Lung (tissue), 12 donors: Measurements from ENCODE around the gene EPAS1. TPM values are rescaled to one million over a fixed set of nuclear protein-coding genes. Genes with fewer than 3 reads are reported as not detected.

Experiments used
- ATAC-seq: fragments of 200-7000 bp; cut with Tn5 transposase; one replicate; pipeline ENCODE4 v1.9.1; 2020; ENCODE audit warnings: moderate number of reproducible peaks; ENCODE audit not compliant: insufficient read depth, low FRiP score
- DNase-seq, 3 donors: peaks; one replicate each; pipeline ENCODE4 v3.0.0-alpha.2; 2013 to 2017
- H3K27ac ChIP-seq, 2 donors: one replicate each; pipeline ENCODE4 v1.5.1; 2013; ENCODE audit warnings: mild to moderate bottlenecking in 2 of 2, moderate library complexity in 2 of 2, control low read depth in 1 of 2, inconsistent platforms in 1 of 2, low read depth in 1 of 2, low read length in 1 of 2
- H3K27me3 ChIP-seq, 3 donors: one replicate each; pipeline ENCODE4 v1.5.1; 2013; ENCODE audit warnings: low read length in 2 of 3; ENCODE audit not compliant: control insufficient read depth in 3 of 3, insufficient read depth in 3 of 3
- H3K36me3 ChIP-seq, 4 donors: one replicate each; pipeline ENCODE4 v1.5.1; 2013; ENCODE audit warnings: low read length in 4 of 4, mild to moderate bottlenecking in 1 of 4, moderate library complexity in 1 of 4; ENCODE audit not compliant: control insufficient read depth in 4 of 4, insufficient read depth in 4 of 4
- H3K4me1 ChIP-seq, 5 donors: one replicate each; pipeline ENCODE4 v1.5.1; 2013; ENCODE audit warnings: low read length in 5 of 5, mild to moderate bottlenecking in 2 of 5, moderate library complexity in 1 of 5; ENCODE audit not compliant: control insufficient read depth in 5 of 5, insufficient read depth in 5 of 5
- H3K4me3 ChIP-seq: one replicate; pipeline ENCODE4 v1.5.1; 2013; ENCODE audit warnings: mild to moderate bottlenecking, control low read depth, moderate library complexity
- H3K9ac ChIP-seq, 2 donors: one replicate each; pipeline ENCODE4 v1.5.1; 2013; ENCODE audit warnings: low read length in 2 of 2, control low read depth in 1 of 2; ENCODE audit not compliant: insufficient read depth in 1 of 2
- H3K9me3 ChIP-seq, 4 donors: one replicate each; pipeline ENCODE4 v1.5.1; 2013; ENCODE audit warnings: low read length in 3 of 4, mild to moderate bottlenecking in 1 of 4, moderate library complexity in 1 of 4; ENCODE audit not compliant: control insufficient read depth in 4 of 4, insufficient read depth in 3 of 4
- CTCF ChIP-seq: IDR thresholded peaks from 2 replicates; pipeline ENCODE4 v1.5.1; 2012; ENCODE audit warnings: mild to moderate bottlenecking; ENCODE audit errors: control extremely low read depth, extremely low read depth
- WGBS, 2 donors: extraction: QIAGEN DNeasy Blood & Tissue Kit; methylation state at CpG; one replicate each; pipeline ENCODE4 v1.1.7; 2013; 5-methylcytosine and 5-hydroxymethylcytosine counted together
- polyA plus RNA-seq, 2 donors: library from polyadenylated mRNA; stranded (reverse); fragments of 200-250 nt; gene quantifications; one replicate each; pipeline ENCODE4 v1.2.1, GENCODE V29; 2013
- total RNA-seq, 2 donors: library from RNA; depleted of rRNA in 1 of 2; stranded (reverse); fragments of >200 nt in 1 of 2; gene quantifications; one replicate each; pipeline ENCODE4 v1.2.1, GENCODE V29; 2014 to 2021
- donor health status: control.
- donor health status: control.
- donor health status: Bipolar disorder and iron deficiency.
- donor health status: healthy.
- donor health status: DM: yes; HTN: yes; CAD: no.

EPAS1 gene
- total and polyA plus RNA-seq, 4 donors: 233 to 1,051 (median 381) TPM

- DNase-seq (peak; percentile 68 to 76 (median 69)), ATAC-seq (no peak)
- H3K9me3 ChIP-seq: no peaks in the 10 kb centered on the region
- TF ChIP-seq CTCF: no peak
- H3K27ac ChIP-seq: peak overlapping the region; percentile 24 to 40
- WGBS, 2 donors: 55 to 81% methylated on average over 5 of the region's 5 CpGs
- H3K36me3 ChIP-seq: no peaks in the 10 kb centered on the region
- H3K9ac ChIP-seq: no peak overlapping the region
- no peaks in the 10 kb centered on the region for H3K27me3 ChIP-seq
- H3K4me1 ChIP-seq: peaks cover 0 to 25% (median 10%) of the 10 kb centered on the region in 5 donors
- no peak overlapping the region for H3K4me3 ChIP-seq
Measured at GRCh38 chr2:46252891-46253659, 44.1 kb upstream of the EPAS1 start.

- Histone ChIP-seq H3K9me3 (no peaks in the 10 kb centered on the region), H3K27me3 (no peaks in the 10 kb centered on the region), H3K36me3 (no peaks in the 10 kb centered on the region), H3K4me3 (no peak overlapping the region), H3K27ac (no peak overlapping the region), H3K9ac (no peak overlapping the region), H3K4me1 (peaks cover 4 to 25% (median 10%) of the 10 kb centered on the region in 5 donors)
- ATAC-seq (no peak), DNase-seq (no peak)
- TF ChIP-seq CTCF: no peak
- WGBS, 2 donors: 67 to 70% methylated on average over 4 of the region's 4 CpGs
Measured at GRCh38 chr2:46254474-46254873, 42.7 kb upstream of the EPAS1 start.

- 56 to 66% methylated on average over 5 of the region's 5 CpGs for whole genome bisulfite sequencing, 2 donors
- H3K27me3 ChIP-seq: no peaks in the 10 kb centered on the region
- H3K4me1 ChIP-seq: peaks cover 6 to 35% (median 10%) of the 10 kb centered on the region in 5 donors
- no peak for DNase-seq
- H3K27ac ChIP-seq: peak overlapping the region; percentile 63 to 73
- ATAC-seq: no peak
- no peak for TF ChIP-seq CTCF
- H3K36me3 ChIP-seq: no peaks in the 10 kb centered on the region
- no peak overlapping the region for H3K9ac ChIP-seq
- H3K9me3 ChIP-seq: no peaks in the 10 kb centered on the region
- H3K4me3 ChIP-seq: no peak overlapping the region
Measured at GRCh38 chr2:46256563-46257142, 40.6 kb upstream of the EPAS1 start.
